Measurements from ENCODE around the gene ARFGAP1.
"Not testable (repeated sequence)": the region's sequence is repeated elsewhere in the genome, so short reads cannot be mapped to it uniquely, and the experiment has no call there.

ARFGAP1 gene

DNA sequence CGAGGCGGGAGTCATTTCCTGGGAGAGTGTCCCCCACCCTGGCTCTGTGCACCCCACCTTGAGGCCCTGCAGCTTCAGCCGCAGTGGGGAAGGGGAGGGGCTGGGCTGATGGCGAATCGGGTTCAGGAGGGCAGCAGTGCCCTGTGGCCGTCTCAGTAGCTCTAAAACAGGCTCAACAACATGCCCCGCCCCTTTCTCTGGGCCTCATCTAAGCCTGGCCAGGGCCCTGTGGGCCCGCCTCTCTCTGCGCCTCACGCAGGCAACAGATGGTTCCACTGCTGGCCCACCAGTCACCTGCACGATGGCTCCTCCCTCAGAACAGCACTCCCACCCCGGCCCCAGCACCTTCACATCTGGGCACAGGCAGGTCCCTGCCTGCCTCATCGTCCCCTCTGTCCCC, 58.3 kb downstream of the ARFGAP1 start:
- FAIRE-seq (no peak), DNase-seq (ENCODE audit: low spot score) (no peak)

DNA sequence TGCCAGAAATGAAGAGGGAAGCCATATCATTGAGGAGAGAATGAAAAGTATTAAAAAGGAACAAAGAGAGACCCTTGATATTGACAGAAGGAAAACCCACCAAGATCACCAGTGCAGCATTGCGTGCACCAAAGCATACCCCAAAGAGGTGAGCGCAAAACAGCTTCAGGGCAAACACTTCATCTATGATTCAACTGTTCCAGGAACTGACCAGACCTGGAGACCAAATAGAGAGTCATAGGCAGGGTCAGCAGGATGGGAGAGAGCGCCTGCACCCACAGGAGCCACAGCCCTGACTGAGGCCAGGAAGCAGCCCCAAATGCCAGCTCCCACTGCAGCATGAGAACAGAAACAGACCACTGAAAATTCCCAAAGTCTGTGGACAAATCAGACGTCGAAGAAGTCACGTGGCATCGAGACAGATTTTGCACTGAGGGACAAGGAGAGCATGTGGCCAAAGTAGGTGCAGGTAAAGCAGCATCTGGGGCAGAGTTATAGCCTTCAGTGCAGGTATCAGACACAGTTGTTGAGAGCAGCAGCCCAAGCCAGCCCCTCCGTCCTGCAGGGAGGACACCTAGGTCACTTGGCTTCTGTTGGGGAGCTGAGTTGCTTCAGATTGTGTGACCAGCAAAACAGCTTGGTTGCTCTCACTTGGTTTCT, 59.3 kb downstream of the ARFGAP1 start:
- DNase-seq (ENCODE audit: low spot score) (no peak), FAIRE-seq (no peak)

DNA sequence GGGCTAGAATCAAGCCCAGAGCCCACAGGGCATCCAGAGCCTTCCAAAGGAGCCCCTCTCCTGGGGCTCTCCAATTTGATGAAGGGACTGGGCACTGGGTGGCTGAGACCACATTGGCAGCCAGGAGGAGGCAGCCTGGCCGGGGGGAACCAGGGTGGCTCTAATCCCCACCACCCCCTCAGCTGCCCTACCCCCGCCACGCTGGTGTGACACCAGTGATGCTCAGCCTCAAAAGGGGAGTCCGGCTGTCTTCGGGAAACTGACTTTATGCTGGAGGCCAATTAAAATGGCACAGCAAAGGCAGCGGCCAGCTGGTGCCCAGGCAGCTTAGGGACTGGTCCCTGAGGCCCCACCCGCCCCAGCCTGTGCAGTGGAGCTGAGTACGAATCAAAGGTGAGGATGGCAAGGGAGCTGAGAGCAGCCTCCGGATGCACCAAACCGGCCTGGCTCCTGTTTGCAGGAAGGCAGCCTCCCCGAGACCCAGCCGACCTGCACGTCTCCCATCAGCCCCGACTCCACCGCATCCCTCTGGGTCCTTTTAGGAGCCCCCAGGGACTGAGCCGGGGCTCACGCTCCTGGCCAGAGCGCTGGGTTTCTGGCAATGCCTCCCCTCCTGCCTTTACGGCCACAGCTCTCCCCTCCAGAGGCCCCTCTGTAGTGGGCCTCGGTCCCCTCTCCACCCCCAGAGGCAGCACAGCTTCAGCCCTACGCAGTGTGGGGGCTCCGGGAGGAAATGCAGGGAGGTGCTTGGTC, 60.1 kb downstream of the ARFGAP1 start:
- no peak for DNase-seq (ENCODE audit: low spot score)
- FAIRE-seq = no peak

DNA sequence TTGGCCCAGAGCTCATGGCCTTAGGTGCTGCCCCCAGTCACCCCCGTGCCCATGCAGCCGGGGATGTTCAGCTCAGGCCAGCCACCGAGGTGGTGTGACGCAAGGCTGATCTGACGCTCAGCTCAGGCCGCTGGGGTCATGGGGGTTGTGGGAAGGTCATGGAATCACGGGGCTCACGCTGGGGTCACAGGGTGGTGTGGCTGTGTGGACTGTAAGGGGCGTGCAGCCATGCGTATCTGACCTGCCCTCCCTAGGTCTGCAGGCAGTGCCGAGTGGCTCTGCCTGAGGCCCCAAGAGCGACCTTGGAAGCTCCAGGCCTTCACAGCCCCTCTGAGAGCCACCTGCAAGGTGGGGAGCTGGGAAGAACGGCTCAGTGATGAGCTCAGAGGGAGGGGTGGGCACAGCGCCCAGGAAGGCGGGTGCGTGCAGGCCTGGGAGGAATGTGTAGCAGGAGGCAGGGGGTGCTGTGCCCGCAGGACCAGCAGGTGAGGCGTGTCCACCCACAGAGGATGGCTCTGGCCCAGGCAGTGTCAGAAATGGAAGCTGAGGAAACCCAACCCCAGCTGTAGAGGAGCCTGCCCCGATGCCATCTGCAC, 60.7 kb downstream of the ARFGAP1 start:
- no peak for FAIRE-seq

DNA sequence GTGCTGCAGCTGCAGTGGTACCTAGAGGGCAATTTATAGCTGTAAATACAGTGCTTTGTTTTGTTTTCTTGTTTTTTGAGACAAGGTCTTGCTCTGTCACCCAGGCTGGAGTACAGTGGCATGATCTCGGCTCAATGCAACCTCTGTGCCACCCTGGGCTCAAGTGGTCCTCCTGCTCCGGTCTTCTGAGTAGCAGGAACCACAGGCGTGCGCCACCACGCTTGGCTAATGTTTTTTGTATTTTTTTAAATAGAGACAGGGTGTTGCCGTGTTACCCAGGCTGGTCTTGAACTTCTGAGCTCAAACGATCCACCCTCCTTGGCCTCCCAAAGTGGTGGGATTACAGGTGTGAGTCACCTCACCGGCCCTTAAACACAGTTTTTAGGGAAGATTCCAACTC, 61.7 kb downstream of the ARFGAP1 start:
- FAIRE-seq = no peak
- no peak for DNase-seq (ENCODE audit: low spot score)

More for the DNA sequence above, 60.7 kb downstream of the ARFGAP1 start:
- DNase-seq (ENCODE audit: low spot score) = no peak

DNA sequence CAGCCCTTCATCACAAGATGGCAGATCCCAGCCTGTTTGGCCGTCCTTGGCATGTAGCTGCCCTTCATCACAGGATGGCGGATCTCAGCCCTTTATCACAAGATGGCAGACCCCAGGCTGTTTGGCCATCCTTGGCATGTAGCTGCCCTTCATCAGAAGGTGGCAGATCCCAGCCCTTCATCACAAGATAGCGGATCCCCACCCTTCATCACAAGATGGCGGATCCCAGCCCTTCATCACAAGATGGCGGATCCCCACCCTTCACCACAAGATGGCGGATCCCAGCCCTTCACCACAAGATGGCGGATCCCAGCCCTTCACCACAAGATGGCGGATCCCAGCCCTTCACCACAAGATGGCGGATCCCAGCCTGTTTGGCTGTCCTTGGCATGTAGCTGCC, 62.4 kb downstream of the ARFGAP1 start:
- not testable (repeated sequence) for FAIRE-seq; DNase-seq (ENCODE audit: low spot score)

DNA sequence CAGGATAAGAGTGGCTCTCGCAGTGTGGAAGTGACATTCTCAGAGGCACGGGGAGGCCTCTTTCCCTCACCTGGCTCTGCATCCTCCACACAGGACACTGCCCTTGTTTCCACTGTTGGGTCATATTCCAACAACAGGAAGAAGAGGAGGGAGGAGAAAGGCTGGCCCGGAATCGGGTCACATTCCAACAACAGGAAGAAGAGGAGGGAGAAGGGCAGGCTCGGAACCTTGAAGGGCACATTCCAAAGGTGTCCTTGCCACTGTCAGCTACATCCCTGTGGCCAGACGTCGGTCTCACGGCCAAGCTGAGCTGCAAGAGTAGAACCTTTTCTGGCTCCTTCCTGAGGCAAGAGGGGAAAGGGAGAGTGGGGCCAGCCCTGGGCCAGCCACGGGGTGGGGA, 63.1 kb downstream of the ARFGAP1 start:
- DNase-seq (ENCODE audit: low spot score) = no peak
- FAIRE-seq = no peak

DNA sequence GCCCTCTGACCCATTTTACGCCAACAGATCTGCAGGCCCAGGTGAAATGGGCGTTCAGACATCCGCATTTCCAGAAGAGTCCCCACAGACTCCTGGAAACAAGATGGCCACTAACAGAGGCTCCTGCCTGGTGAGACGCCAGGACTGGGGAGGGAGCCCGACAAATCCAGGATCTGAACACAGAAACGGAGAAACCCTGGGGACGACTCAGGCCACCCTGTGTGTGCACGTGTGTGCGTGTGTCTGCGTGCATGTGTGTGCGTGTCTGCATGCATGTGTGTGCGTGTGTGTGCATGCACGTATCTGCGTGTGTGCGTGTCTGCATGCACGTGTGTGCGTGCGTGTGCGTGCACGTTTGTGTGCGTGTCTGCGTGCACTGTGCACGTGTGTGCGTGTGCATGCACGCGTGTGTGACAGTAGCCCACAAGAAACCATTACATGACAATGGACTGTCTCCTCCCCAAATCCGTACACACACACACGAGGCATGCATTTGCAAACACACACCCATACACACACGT, 63.7 kb downstream of the ARFGAP1 start:
- FAIRE-seq = no peak
- DNase-seq (ENCODE audit: low spot score) = no peak

DNA sequence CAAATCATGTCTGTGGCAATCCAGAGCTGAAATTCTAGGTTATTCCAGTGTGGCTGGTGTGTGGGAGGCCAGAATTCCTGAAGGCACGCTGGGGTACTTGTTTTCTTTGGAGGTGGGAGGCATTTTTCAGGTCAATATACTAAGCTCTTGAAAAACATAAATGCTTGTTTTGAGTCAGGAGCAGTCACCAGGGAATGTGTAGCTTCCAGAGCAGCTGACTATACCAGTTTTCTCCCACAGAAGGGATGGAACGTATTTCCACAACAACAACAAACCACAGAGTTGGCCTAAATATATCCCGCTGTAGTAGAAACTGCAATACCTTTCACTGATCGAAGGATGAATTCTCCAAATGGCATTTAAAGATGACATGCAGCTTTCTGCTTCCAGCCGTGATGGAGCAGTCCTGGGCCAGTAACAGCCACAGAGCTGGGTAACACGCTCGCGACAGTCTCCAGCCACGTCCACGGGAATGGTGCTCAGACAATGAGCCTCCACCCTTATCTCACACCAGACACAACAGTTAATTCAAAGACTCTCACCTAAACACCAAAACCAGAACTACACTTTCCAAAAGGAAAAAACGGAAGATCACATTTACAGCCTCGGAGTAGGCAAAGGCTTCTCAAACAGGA, 65.3 kb downstream of the ARFGAP1 start:
- FAIRE-seq = no peak
- DNase-seq (ENCODE audit: low spot score) = no peak
